Measurements from ENCODE around the gene STAT3.

The STAT3 gene

GRCh38 chr17:42290577-42290976, 97.7 kb downstream of the STAT3 start:
- no peak for DNase-seq

- no peak for DNase-seq
Observed at GRCh38 chr17:42289611-42290181, 98.5 kb downstream of the STAT3 start.

GRCh38 chr17:42288803-42289610, 99.2 kb downstream of the STAT3 start:
- no peak for DNase-seq

- peak; percentile 65 for DNase-seq
Observed at GRCh38 chr17:42287977-42288802, 100.1 kb downstream of the STAT3 start, which contains the start of gene STAT5A. TSS of gene STAT5A (plus strand) at chr17:42288498. CDS start at chr17:42289412, 914 bp downstream.

- no peak for DNase-seq
Observed at GRCh38 chr17:42287305-42287976, 100.8 kb downstream of the STAT3 start.

- DNase-seq, result no peak
Observed at GRCh38 chr17:42286411-42287221, 101.6 kb downstream of the STAT3 start.

- no peak for DNase-seq
Observed at GRCh38 chr17:42285346-42286050, 102.7 kb downstream of the STAT3 start.

- DNase-seq, result no peak
Observed at GRCh38 chr17:42284566-42284965, 103.7 kb downstream of the STAT3 start.

- no peak for DNase-seq
Observed at GRCh38 chr17:42284024-42284369, 104.2 kb downstream of the STAT3 start.

- no peak for DNase-seq
Observed at GRCh38 chr17:42283241-42284023, 104.8 kb downstream of the STAT3 start.

- DNase-seq, result no peak
Observed at GRCh38 chr17:42282478-42283080, 105.7 kb downstream of the STAT3 start.

- DNase-seq, result no peak
Observed at GRCh38 chr17:42281571-42282096, 106.6 kb downstream of the STAT3 start.

- DNase-seq, result no peak
Observed at GRCh38 chr17:42279776-42280630, 108.2 kb downstream of the STAT3 start.

GRCh38 chr17:42277342-42277712, 110.9 kb downstream of the STAT3 start:
- no peak for DNase-seq

- DNase-seq, result peak; percentile 79
Observed at GRCh38 chr17:42276609-42277341, 111.5 kb downstream of the STAT3 start.

- peak; percentile 75 for DNase-seq
Observed at GRCh38 chr17:42276359-42276608, 112.0 kb downstream of the STAT3 start, which contains the start of gene STAT5B. TSS of gene STAT5B (minus strand) at chr17:42276391. CDS start at chr17:42232127, 44,264 bp downstream.

- peak; percentile 70 for DNase-seq
Observed at GRCh38 chr17:42275527-42276358, 112.5 kb downstream of the STAT3 start.

All from fibroblast of skin of scalp (primary cell).